22Rv1 (cell line): Measurements from ENCODE around the gene FGFBP2.

Experiments used
- H3K27ac ChIP-seq: fragments of 450-650 bp; 2 replicates; pipeline ENCODE4 v1.5.1; 2017
- ZFX ChIP-seq: fragments of 450-650 bp; IDR thresholded peaks from 2 replicates; pipeline ENCODE4 v1.6.1; 2017; ENCODE audit warnings: antibody characterized with exemption, borderline replicate concordance
- TF ChIP-seq, protein P1 (sequence below): fragments of 450-650 bp; IDR thresholded peaks from 2 replicates; pipeline ENCODE4 v1.5.1; 2017; ENCODE audit warnings: mild to moderate bottlenecking

Gene FGFBP2

DNA sequence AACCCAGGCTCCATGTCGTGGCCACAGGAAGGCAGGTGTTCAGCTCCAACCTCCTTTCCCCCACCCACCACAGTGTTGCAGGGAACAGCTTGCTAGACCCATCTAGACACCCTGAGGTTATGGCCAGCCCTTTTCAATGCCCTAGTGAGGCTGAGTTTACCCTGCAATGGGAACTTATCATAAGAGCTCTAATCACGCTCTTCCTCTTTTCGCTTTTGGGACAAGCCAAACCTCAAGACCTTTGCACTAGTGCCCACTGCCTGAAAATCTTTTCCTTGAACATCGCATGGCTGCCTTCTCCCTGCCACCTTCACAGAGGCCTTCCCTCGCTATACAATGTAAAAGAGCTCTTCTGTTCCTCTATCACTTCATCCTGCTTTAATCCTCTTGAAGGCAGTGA, 2.4 kb upstream of the FGFBP2 start:
- no peak for TF ChIP-seq ZFX
- TF ChIP-seq, protein P1, sequence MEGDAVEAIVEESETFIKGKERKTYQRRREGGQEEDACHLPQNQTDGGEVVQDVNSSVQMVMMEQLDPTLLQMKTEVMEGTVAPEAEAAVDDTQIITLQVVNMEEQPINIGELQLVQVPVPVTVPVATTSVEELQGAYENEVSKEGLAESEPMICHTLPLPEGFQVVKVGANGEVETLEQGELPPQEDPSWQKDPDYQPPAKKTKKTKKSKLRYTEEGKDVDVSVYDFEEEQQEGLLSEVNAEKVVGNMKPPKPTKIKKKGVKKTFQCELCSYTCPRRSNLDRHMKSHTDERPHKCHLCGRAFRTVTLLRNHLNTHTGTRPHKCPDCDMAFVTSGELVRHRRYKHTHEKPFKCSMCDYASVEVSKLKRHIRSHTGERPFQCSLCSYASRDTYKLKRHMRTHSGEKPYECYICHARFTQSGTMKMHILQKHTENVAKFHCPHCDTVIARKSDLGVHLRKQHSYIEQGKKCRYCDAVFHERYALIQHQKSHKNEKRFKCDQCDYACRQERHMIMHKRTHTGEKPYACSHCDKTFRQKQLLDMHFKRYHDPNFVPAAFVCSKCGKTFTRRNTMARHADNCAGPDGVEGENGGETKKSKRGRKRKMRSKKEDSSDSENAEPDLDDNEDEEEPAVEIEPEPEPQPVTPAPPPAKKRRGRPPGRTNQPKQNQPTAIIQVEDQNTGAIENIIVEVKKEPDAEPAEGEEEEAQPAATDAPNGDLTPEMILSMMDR: no peak
- no peak overlapping the region for H3K27ac ChIP-seq

DNA sequence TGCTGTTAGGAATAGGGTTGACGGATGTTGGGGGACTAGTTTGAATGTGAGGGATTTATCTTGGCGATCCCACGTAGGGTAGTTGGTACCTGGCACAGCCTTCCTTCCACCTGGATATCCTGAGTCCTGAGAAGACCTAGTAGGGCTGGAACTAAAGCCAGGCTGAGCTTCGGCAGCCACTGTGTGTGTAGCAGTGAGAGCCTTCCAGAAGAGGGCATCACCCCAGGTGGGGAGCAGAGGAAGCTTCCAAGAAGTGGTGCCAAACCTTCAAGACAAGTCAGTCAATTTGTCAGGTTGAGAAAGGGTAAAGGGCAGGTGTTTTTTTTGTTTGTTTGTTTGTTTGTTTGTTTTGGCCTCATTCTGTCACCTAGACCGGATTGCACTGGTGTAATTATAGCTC, 1.2 kb upstream of the FGFBP2 start:
- no peak overlapping the region for H3K27ac ChIP-seq
- TF ChIP-seq, protein P1: no peak
- no peak for TF ChIP-seq ZFX

DNA sequence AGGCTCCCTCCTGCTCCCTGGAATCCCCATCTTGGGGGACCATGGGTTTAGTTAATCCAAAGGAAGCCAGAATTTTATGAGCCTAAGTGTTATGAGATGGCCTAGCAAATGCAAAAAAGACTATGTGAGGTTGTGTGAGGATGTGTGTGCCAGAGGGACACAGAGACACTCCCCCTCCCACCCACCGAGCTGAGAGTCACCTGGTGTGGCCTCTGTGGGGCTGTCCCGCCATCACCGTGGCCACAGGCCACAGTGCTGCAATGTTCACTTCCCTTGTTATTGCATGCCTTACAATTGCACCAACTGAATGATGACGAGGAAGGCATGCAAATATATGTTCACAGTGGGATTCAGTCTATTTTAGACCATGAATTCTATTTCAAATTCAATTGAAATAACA, 601 bp upstream of the FGFBP2 start:
- TF ChIP-seq ZFX: no peak
- TF ChIP-seq, protein P1: no peak
- H3K27ac ChIP-seq: no peak overlapping the region

DNA sequence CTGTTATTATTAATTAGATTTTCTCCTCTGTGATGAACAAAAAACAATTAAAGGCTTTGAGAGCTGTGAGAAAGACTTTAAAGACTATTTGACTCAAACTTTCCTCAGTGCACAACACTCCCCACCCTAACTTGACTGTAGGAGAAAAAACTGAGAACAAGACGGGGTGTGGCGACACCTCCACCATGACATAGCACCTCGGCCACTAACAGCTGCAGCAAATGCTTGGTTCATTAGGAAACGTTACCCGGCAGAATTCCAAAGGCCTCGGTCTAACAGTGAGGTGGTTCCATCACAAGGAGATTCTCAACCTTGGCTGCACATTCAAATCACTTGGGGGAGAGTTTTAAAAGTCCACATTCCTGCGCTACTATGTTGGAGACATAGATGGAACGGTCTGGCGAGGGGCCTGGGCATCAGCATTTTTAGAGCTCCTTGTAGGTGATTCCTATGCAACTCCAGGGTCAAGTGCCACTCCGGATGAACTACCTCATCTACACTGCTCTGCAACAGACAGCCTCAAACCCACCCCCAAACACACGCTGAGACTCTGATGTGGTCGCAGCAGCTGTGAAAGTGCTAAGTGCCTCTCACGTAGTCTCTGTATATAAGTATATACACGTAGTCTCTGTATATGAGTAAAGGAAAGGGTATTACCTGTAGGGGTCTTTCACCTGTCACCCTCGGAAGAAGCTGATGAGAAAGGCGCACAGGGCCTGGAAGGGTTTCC, 1.0 kb downstream of the FGFBP2 start:
- no peak overlapping the region for H3K27ac ChIP-seq
- TF ChIP-seq, protein P1: no peak
- TF ChIP-seq ZFX: no peak

DNA sequence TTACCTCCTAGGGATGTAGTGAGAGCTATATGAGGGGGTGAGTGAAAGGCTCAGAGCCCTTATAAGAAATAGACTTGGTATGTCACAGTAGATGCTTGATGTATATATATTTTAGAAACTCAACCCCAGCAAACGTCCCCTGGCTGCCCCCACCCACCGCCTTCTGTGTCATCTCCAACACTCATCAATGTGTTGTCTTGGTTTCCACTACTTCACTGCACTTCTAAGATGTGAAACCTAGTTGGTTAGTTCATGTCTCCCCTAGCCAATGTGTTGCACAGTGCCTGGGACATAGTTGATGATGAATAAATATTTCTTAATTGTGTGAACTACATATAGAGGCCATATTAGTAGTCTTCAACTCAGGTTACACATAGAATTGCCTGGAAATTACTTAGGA, 4.4 kb downstream of the FGFBP2 start:
- TF ChIP-seq ZFX: no peak
- TF ChIP-seq, protein P1: no peak
- H3K27ac ChIP-seq: no peak overlapping the region

DNA sequence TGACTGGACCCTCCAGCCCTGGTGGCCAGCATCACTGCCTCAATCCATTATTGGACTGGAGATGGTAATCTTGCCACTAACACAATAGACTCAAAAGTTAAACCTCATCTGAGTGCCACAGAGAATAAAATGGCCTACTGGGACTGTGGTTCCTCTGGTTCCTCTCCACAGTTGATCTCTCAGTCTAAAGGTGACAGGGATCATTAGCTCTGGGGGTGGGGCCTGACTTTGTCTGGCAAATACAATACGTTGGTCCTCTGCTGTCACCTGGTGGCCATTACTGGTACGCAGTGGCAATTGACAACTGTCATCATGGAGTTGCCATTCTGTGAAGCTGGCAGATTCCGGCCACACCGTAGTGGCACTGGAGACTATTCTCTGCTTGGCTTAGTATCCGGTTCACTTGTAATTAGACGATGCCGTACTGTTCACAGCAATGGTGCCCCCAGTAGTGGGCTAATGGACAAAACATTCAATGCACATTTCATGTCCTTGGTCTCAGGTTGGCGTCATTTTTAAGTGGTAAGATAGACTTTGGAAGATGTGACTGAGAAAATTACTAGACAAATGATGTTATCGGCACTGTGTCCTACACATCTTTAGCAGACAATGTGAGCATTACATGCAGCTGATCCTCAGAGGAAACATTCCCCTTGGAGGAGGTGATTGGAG, 6.7 kb downstream of the FGFBP2 start:
- no peak for TF ChIP-seq ZFX
- TF ChIP-seq, protein P1: peak; percentile 89
- no peak overlapping the region for H3K27ac ChIP-seq

DNA sequence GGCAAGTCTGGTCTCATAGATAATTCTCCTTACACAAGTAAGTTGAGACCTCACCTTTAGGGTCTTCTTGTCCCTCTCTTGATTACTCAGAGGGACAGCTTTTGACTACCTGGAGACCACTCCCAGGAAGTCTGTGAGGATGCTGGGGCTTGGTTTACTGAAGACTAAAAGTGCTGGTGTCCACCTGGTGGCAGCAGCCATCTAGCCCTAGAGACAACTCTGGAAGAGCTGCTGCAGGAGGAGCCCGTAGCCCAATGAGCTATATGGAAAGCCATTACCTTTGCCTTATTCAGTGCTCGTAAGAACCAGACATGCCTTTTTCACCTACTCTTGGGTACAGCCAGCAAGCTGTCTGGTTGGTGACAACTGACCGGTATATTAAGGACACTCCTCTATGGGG, 7.3 kb downstream of the FGFBP2 start:
- TF ChIP-seq, protein P1: no peak
- TF ChIP-seq ZFX: no peak

More for the DNA sequence above, 7.3 kb downstream of the FGFBP2 start:
- no peak overlapping the region for H3K27ac ChIP-seq
